IMR-90 (cell line): ENCODE data around the gene GALNT6. TPM values are rescaled to one million over a fixed set of nuclear protein-coding genes. Genes with fewer than 3 reads are reported as not detected.

Source experiments
- ATAC-seq: fragments of 200-7000 bp; cut with Tn5 transposase; 2 replicates; pipeline ENCODE4 v1.9.1; 2020; ENCODE audit warnings: low read depth, mild to moderate bottlenecking, moderate library complexity
- BruUV-seq: library from RNA; stranded (reverse); fragments of 400-500 nt; replicated peaks from 2 replicates; lab custom pipeline; 2021; lab: Mats Ljungman, UMichigan
- CTCF ChIA-PET: fragments of 300-600 bp; formaldehyde crosslinking; extraction: SDS; loops from one replicate; lab custom pipeline; 2021; ENCODE audit warnings: antibody characterized with exemption; lab: Yijun Ruan, JAX
- POLR2A ChIA-PET: fragments of 300-600 bp; sonication (Branson Sonifier 250); formaldehyde crosslinking; loops from one replicate; lab custom pipeline; 2022; ENCODE audit warnings: antibody characterized with exemption; ENCODE audit not compliant: unreplicated experiment; lab: Charles Lee
- DNase-seq: peaks from one replicate; pipeline ENCODE4 v3.0.0; 2013
- H2AFZ ChIP-seq: replicated peaks from 2 replicates; pipeline ENCODE3; 2013; ENCODE audit warnings: low read length, mild to moderate bottlenecking; ENCODE audit not compliant: poor library complexity
- H2AK5ac ChIP-seq: 2 replicates; pipeline ENCODE4 v1.6.1; 2013; ENCODE audit warnings: low read depth, low read length, inconsistent platforms
- H2AK9ac ChIP-seq: replicated peaks from 2 replicates; pipeline ENCODE3; 2013; ENCODE audit warnings: mild to moderate bottlenecking, low read depth, low read length, moderate library complexity; ENCODE audit not compliant: poor library complexity
- H2BK120ac ChIP-seq: 2 replicates; pipeline ENCODE4 v1.6.1; 2013; ENCODE audit warnings: low read depth, low read length, inconsistent platforms
- H2BK15ac ChIP-seq: 3 replicates; pipeline ENCODE4 v1.6.1; 2013; ENCODE audit warnings: low read depth, low read length, inconsistent platforms
- H2BK20ac ChIP-seq: 2 replicates; pipeline ENCODE4 v1.6.1; 2013; ENCODE audit warnings: low read depth, mild to moderate bottlenecking, inconsistent platforms, low read length, moderate library complexity
- H2BK5ac ChIP-seq: 2 replicates; pipeline ENCODE4 v1.6.1; 2013; ENCODE audit warnings: mild to moderate bottlenecking, low read depth, low read length, inconsistent platforms; ENCODE audit not compliant: poor library complexity, severe bottlenecking
- H3K14ac ChIP-seq: replicated peaks from 2 replicates; pipeline ENCODE4 v1.6.1; 2013; ENCODE audit warnings: low read depth, low read length, inconsistent platforms
- H3K18ac ChIP-seq: 2 replicates; pipeline ENCODE4 v1.6.1; 2013; ENCODE audit warnings: low read depth, low read length, control low read depth
- H3K23ac ChIP-seq: 2 replicates; pipeline ENCODE4 v1.6.1; 2013; ENCODE audit warnings: low read depth, low read length, inconsistent platforms
- H3K27ac ChIP-seq: 2 replicates; pipeline ENCODE4 v1.5.1; 2013; ENCODE audit warnings: mild to moderate bottlenecking, control low read depth, low read length; ENCODE audit not compliant: insufficient read depth
- H3K27me3 ChIP-seq: 2 replicates; pipeline ENCODE4 v1.6.1; 2013; ENCODE audit warnings: low read length; ENCODE audit not compliant: control insufficient read depth, insufficient read depth
- H3K36me3 ChIP-seq: 2 replicates; pipeline ENCODE4 v1.6.1; 2013; ENCODE audit warnings: low read length, mixed read lengths; ENCODE audit not compliant: control insufficient read depth, insufficient read depth
- H3K4ac ChIP-seq: 2 replicates; pipeline ENCODE4 v1.6.1; 2013; ENCODE audit warnings: low read depth, low read length, inconsistent platforms
- H3K4me1 ChIP-seq: 2 replicates; pipeline ENCODE4 v1.6.1; 2013; ENCODE audit warnings: low read length, mixed read lengths; ENCODE audit not compliant: control insufficient read depth, insufficient read depth
- H3K4me2 ChIP-seq: 2 replicates; pipeline ENCODE4 v1.6.1; 2013; ENCODE audit warnings: low read depth, mild to moderate bottlenecking, control low read depth, low read length, moderate library complexity
- H3K4me3 ChIP-seq: 2 replicates; pipeline ENCODE4 v1.5.1; 2013; ENCODE audit warnings: low read depth, mild to moderate bottlenecking, control low read depth, low read length, moderate library complexity; ENCODE audit not compliant: insufficient read depth
- H3K56ac ChIP-seq: 2 replicates; pipeline ENCODE4 v1.6.1; 2013; ENCODE audit warnings: low read length, inconsistent platforms; ENCODE audit not compliant: insufficient read depth; ENCODE audit errors: extremely low read depth
- H3K79me1 ChIP-seq, 2 experiments: 2 replicates each; pipeline ENCODE4 v1.6.1; 2013; ENCODE audit warnings: low read length in 2 of 2, inconsistent platforms in 1 of 2, low read depth in 1 of 2
- H3K9ac ChIP-seq: 2 replicates; pipeline ENCODE4 v1.6.1; 2013; ENCODE audit warnings: low read depth, low read length, control low read depth
- H3K9me1 ChIP-seq: 2 replicates; pipeline ENCODE4 v1.6.1; 2013; ENCODE audit warnings: low read length, inconsistent platforms; ENCODE audit not compliant: insufficient read depth
- H3K9me3 ChIP-seq: 2 replicates; pipeline ENCODE4 v1.6.1; 2013; ENCODE audit warnings: low read length; ENCODE audit not compliant: control insufficient read depth, insufficient read depth
- H4K20me1 ChIP-seq: 2 replicates; pipeline ENCODE4 v1.6.1; 2013; ENCODE audit warnings: low read length, inconsistent platforms; ENCODE audit not compliant: insufficient read depth
- H4K5ac ChIP-seq: 2 replicates; pipeline ENCODE4 v1.6.1; 2013; ENCODE audit warnings: mild to moderate bottlenecking, low read depth, low read length, control low read depth
- H4K8ac ChIP-seq, 2 experiments: 2 replicates each; pipeline ENCODE4 v1.6.1; 2013; ENCODE audit warnings: low read depth in 2 of 2, low read length in 2 of 2, control low read depth in 1 of 2, inconsistent platforms in 1 of 2
- H4K91ac ChIP-seq: 2 replicates; pipeline ENCODE4 v1.6.1; 2013; ENCODE audit warnings: low read depth, low read length, inconsistent platforms; ENCODE audit not compliant: insufficient read depth
- CTCF ChIP-seq: conservative IDR thresholded peaks from 2 replicates; pipeline ENCODE4 v1.5.1; 2012; ENCODE audit warnings: mild to moderate bottlenecking, low read depth, low read length, improper control_type of control experiment
- MAZ ChIP-seq: IDR thresholded peaks from 2 replicates; pipeline ENCODE4 v1.6.1; 2012; ENCODE audit warnings: low read depth, mild to moderate bottlenecking, low read length, improper control_type of control experiment, moderate library complexity, borderline replicate concordance
- MXI1 ChIP-seq: IDR thresholded peaks from 2 replicates; pipeline ENCODE4 v1.6.1; 2012; ENCODE audit warnings: low read depth, mild to moderate bottlenecking, low read length, moderate library complexity, borderline replicate concordance
- RFX5 ChIP-seq: IDR thresholded peaks from 2 replicates; pipeline ENCODE4 v1.8.0; 2012; ENCODE audit warnings: low read depth, mild to moderate bottlenecking, low read length, moderate library complexity
- WGBS, 2 experiments: methylation state at CpG; one replicate each; pipeline versions ENCODE4 v1.1.5 to v1.1.7; 2013; ENCODE audit warnings: missing lambda C conversion rate in 2 of 2; ENCODE audit not compliant: insufficient read length in 1 of 2; ENCODE audit errors: extremely low coverage in 2 of 2; 5-methylcytosine and 5-hydroxymethylcytosine counted together
- dilution Hi-C: fragments of 300-500 bp; cut with HindIII; formaldehyde crosslinking; loops from one replicate; pipeline ENCODE4 v1.14.3; 2018; ENCODE audit warnings: low sequenced_read_pairs; ENCODE audit not compliant: unreplicated experiment
- in situ Hi-C: fragments of 300-500 bp; cut with MboI; formaldehyde crosslinking; loops from 3 replicates; pipeline ENCODE4 v1.14.3; 2019; ENCODE audit warnings: low sequenced_read_pairs, inconsistent platforms, mixed read lengths
- intact Hi-C: fragments of 100-400 bp; cut with micrococcal nuclease; formaldehyde crosslinking; loops from 2 replicates; pipeline ENCODE4 v1.10.0; 2022
- polyA plus RNA-seq, 3 experiments: library from polyadenylated mRNA; depleted of rRNA; stranded (reverse); fragments of >200 nt; gene quantifications; 2 replicates each; pipeline ENCODE4 v1.2.3, GENCODE V29; 2012; ENCODE audit warnings: low replicate concordance in 1 of 3
- total RNA-seq: library from RNA; depleted of rRNA; stranded (reverse); fragments of >200 nt; gene quantifications from 2 replicates; pipeline ENCODE4 v1.2.3, GENCODE V29; 2012
- TF ChIP-seq, protein P1 (sequence below): fragments of 150-350 bp; IDR thresholded peaks from 2 replicates; pipeline ENCODE4 v1.6.1; 2017; ENCODE audit warnings: mild to moderate bottlenecking, antibody characterized with exemption, low read length, low read depth

The GALNT6 gene
- total and polyA plus RNA-seq, 2 of the 4 experiments (the other 2 are of a cell fraction) = 17.1 to 23.7 TPM

- Histone ChIP-seq H4K20me1 (no peaks in the 10 kb centered on the region), H3K56ac (no peak overlapping the region), H3K9ac (no peak overlapping the region), H3K27ac (no peak overlapping the region), H3K9me3 (no peaks in the 10 kb centered on the region), H4K91ac (no peak overlapping the region), H3K4me2 (no peak overlapping the region), H4K5ac (no peak overlapping the region), H3K9me1 (no peaks in the 10 kb centered on the region), H3K4me1 (no peaks in the 10 kb centered on the region), H2BK120ac (no peak overlapping the region), H2AK5ac (no peak overlapping the region), H3K4me3 (no peak overlapping the region), H2BK15ac (no peak overlapping the region), H3K14ac (no peak overlapping the region), H3K18ac (no peak overlapping the region), H4K8ac (no peak overlapping the region), H2BK5ac (no peak overlapping the region), H3K27me3 (no peaks in the 10 kb centered on the region), H2BK20ac (no peak overlapping the region), H3K4ac (no peak overlapping the region), H2AK9ac (no peak overlapping the region), H2AFZ (no peak overlapping the region), H3K36me3 (no peaks in the 10 kb centered on the region), H3K79me1 (no peaks in the 10 kb centered on the region; a peak in 1 of 4 replicates), H3K23ac (no peak overlapping the region)
- in situ Hi-C loops = no loop called here
- ATAC-seq (no peak), DNase-seq (no peak)
- dilution Hi-C loops = no loop called here
- BruUV-seq = no TSS peak
- intact Hi-C loops = no loop called here
- ChIA-PET POLR2A (no interaction called here), CTCF (no interaction called here)
- TF ChIP-seq RFX5 = no peak
- TF ChIP-seq, protein P1, sequence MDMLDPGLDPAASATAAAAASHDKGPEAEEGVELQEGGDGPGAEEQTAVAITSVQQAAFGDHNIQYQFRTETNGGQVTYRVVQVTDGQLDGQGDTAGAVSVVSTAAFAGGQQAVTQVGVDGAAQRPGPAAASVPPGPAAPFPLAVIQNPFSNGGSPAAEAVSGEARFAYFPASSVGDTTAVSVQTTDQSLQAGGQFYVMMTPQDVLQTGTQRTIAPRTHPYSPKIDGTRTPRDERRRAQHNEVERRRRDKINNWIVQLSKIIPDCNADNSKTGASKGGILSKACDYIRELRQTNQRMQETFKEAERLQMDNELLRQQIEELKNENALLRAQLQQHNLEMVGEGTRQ = no peak
- no peak for TF ChIP-seq MAZ
- TF ChIP-seq CTCF = no peak
- TF ChIP-seq MXI1 = no peak
- WGBS, 2 experiments = no CpG with 5 or more reads among the region's 1 CpG
Observed at GRCh38 chr12:51401900-51402299, 10.7 kb upstream of the GALNT6 start.
